TTC549 (cell line): ENCODE data around the gene SGF29.
"Not testable (repeated sequence)": the region's sequence is repeated elsewhere in the genome, so short reads cannot be mapped to it uniquely, and the experiment has no call there.

Source experiments
- FAIRE-seq: peaks from 2 replicates; lab custom pipeline; 2012; peaks lifted over from hg19 to GRCh38; lab: Jason Lieb, UNC

SGF29 gene

DNA sequence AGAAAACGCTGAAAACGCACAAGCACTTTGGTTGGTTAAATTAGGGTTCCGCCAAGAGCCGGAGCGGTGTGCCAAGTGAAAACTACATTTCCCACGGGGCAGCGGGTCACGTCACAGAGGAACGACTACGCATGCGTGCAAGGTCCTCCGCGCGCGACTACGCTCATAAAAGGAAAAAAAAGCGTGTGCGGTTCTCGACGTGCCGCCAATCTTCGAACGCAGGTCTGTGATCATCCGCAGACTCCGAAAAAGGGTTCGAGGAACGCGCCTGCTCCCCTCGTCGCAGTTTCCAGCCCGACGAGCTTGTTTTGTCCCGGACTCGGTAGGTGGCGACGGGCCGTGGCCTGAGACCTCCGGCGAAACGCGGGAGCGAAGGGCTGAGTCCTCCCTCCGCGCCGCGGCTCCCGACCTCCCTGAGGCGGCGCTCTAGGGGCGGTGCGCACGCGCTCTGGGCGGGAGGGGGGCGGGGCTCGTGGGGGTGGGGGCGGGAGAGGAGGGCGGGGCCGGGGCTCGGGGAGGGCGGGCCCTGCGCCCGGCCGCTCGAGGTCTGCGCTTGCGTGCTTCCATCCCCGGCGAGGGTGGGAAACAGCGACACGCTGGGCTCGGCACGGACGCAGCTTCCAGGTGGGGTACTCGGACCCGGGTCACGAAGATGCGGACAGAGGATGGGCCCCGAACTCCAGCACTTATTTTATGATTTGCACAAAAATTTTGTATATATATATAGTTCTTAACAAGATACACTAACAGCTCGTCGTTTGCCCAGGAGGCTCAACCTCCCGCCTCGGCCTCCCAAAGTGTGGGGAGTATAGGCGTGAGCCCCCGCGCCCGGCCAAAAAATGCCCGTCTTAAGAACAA lies at the start of gene SGF29:
Gene SGF29 (plus strand): TSS at position 145 of the 858 bp plus-strand sequence. CDS start 27,150 bp downstream, outside the sequence.
- FAIRE-seq, result no peak

DNA sequence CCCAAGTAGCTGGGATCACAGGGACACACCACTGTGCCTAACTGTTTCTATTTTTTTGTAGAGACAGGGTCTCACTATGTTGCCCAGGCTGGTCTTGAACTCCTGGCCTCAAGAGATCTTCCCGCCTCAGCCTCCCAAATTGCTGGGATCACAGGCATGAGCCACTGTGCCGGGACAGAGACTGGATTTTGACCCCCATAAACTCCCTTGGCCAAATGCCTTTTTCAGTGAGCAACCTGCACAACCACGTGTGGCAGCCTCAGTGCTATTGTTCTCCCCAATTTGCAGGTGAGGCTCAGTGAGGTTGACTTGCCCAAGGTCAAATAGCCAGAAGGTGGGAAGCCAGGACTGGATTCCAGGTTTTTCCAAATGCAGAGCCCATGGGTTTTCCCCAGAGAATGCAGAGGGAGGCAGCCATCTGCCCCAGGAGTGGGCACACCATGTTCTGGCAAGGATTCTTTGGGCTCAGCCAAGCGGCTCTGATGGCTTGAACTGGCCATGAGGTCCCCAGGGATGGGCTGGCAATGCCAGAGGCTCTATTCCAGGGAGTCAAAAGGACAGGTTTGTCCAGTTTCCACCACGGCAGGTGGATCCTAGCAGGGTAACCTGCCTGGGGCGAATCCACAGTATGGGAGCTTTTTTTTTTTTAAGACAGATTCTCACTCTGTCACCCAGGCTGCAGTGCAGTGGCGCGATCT lies 48.9 kb upstream of the SGF29 start:
- FAIRE-seq, result no peak

- FAIRE-seq, result no peak
These were observed 48.1 kb upstream of the SGF29 start for GRCh38 chr16:28505489-28506137.

DNA sequence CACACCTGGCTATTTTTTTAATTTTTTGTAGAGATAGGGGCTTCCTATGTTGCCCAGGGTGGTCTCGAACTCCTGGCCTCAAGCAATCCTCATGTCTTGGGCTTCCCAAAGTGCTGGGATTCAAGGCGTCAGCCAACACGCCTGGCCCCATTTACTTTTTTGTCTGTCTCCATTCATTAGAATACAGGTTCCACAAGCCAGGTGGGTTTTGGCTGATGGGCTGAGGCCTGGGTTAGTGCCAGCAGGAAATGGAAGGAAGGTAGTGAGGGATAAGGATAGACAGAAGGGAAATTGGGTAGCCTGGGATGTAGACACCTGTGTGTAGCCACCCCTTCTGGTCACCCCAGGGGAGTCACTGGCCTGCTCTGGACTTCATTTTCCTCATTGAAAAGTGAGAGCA lies 42.7 kb upstream of the SGF29 start:
- FAIRE-seq, result no peak

- FAIRE-seq, result no peak
These were observed 41.6 kb upstream of the SGF29 start for GRCh38 chr16:28511801-28512789.

DNA sequence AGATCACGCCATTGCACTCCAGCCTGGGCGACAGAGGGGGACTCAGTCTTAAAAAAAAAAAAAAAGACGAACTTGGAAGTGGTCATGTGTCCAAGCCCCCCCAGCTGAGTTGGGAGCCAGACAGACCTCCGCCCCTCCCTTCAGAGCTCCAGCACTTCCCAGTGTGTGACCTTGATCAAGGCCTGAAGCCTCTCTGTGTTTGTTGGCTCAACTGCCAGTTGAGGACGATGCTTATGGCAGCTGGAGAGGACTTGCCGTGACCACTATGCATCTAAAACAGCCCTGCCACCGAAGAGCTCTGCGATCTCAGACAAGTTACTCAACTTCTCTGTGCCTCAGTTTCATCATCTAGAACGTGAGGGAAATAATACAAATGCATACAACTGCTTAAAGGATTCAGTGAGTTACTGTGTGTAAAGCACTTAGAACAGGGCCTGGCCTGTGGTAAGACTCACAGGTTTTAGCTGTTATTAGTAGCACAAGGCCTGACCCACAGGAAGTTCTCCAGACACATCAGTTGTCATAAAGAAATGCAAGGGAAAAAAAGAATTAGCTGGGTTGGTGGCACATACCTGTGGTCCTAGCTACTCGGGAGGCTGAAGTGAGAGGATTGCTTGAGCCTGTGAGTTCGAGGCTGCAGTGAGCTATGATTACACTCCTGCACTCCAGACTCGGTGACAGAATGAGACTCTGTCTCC lies 40.1 kb upstream of the SGF29 start:
- FAIRE-seq, result no peak

DNA sequence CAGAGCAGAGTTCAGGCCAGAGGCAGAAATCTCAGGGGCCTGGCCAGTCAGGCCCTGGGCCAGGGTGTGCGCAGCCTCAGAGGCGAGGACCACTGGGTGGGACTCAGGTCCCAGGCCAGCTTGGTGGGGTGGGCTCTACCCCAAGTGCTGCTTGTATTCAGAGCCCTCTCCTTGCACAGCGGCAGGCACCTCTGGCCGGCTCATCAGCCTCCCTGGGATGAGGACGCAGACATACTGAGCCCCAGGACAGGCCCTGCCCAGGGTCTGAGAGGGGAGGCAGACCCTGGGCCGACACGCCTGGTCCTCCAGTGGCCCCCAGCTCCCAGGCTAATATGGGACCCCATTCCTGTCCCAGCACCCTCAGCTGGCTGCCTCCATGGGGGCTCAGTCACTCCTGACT lies 39.5 kb upstream of the SGF29 start:
- FAIRE-seq, result no peak

DNA sequence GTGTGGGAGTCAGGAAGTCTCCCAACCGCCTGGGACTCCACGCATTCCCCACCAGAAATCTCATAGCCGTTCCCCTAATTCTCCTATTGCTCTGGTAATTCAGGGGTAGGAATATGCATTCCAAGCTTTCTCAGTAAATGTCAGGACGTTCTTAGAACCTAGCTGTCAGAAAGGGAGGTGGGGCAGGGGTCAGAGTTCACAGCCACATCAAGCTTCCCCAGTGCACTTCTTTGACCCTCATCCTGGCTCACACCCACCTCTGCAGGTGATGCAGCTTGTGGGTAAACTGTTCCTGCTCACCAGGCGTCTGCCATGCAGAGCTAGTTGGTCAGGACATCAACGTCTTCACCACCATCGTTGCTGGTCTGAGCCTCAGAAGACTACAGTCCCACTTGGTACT lies 33.0 kb upstream of the SGF29 start:
- no peak for FAIRE-seq

DNA sequence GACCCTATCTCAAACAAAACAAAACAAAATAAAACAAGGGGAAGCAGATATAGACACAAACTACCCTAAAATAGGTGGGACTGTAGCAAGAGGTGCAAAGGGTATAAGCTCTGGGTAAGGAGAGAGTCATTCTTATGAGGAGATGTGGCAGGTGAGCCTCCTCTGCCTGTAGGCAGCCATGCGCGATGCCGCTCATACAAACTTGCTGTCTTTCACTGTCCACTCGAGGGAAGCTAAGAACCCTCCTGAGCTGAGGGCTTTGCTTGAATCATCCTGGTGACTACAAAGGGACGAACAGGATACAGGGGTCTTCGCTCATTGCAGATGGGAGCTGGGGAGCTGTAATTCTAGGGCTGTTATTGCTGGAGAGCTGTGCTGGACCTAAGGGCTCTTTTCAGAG lies 32.3 kb upstream of the SGF29 start:
- no peak for FAIRE-seq

DNA sequence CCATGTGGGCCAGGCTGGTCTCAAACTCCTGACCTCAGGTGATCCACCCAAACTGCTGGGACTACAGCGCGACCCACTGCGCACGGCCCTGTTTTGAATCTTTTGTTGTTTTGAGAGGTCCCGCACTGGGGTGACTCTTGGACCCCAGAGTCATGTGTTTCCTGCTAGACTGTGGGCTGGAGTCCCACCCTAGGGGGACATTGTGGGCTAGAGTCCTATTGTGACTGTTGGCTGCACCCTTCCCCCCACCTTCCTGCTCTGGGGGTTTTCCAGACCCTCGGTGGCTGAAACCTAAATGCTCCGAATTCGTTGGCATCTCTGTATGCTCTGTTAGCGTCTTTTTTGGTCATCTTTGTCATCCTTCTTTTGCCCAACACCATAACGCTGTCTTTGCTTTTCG lies 30.9 kb upstream of the SGF29 start:
- no peak for FAIRE-seq

DNA sequence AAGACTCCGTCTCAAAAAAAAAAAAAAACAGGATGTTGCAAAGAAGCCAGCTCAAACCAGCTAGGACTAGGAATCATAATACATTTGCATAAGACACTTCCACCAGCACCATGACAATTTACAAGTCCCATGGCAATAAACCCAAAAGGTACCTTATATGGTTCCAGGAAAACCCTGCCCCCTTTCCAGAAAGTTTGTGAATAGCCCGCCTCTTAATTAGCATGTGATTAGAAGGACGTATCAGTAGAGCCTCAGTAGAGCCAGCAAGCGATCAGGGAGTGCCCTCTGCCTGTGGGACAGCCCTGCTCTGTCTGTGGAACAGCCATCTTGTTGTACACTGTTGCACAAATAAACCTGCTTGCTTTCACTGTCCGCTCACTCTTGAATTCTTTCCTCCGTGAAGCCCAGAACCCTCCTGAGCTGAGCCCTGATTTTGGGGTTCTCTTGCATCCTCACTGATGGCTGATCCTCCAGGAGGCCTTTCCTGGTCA lies 29.0 kb upstream of the SGF29 start:
- no peak for FAIRE-seq

GRCh38 chr16:28526201-28527099 lies 27.3 kb upstream of the SGF29 start:
- FAIRE-seq, result no peak

DNA sequence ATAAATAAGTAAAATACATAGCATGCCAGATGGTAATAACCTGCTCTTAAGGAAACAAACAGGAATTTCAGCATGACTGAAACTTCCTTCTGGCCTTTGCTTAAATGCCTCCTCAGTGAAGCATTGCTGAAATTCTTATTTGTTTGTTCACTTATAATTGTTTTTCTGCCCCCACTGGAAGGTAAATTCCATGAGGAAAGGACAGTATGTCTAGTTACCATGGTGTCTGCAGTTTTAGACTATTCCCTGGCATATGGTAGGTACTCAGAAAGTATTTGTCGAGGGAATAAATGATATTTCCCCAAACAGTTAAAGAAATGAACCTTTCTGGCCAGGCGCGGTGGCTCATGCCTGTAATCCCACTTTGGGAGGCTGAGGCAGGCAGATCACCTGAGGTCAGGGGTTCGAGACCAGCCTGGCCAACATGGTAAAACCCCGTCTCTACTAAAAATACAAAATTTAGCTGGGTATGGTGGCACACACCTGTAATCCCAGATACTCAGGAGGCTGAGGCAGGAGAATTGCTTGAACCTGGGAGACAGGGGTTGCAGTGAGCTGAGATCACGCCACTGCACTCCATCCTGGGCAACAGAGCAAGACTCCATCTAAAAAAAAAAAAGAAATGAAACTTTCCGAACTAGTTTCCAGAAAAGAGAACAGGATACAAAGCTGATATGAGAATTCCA lies 26.5 kb upstream of the SGF29 start:
- FAIRE-seq, result not testable (repeated sequence)

DNA sequence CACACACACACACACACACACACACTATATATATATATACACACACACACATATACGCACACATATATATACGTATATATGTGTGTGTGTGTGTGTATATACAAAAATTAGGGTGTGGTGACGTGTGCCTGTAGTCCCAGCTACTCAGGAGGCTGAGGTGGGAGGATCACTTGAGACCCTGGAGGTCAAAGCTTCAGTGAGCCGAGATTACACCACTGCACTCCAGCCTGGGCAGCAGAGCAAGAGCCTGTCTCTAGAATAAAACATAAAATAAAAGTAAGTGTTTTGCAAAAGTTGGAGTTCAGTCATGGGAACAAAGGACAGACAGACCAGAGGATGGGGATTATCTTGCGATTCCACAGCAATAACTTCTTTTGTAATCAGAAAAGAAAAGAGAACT lies 25.7 kb upstream of the SGF29 start:
- FAIRE-seq, result no peak

DNA sequence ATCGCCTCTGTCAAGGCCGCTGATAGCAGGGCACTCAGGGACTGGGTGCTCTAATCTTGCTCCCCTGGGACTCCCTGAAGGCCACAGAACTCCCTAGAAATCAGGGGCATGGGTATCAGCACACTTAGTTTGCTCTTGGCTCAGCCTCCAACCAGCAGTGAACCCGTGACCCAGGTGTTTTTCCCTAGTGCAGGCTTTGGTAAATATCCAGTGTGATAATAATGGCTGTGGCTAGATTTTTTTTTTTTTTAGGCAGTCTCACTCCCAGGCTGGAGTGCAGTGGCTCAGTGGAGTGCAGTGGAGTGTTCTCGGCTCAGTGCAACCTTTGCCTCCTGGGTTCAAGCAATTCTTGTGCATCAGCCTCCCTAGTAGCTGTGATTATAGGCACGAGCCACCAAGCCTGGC lies 25.3 kb upstream of the SGF29 start:
- no peak for FAIRE-seq

DNA sequence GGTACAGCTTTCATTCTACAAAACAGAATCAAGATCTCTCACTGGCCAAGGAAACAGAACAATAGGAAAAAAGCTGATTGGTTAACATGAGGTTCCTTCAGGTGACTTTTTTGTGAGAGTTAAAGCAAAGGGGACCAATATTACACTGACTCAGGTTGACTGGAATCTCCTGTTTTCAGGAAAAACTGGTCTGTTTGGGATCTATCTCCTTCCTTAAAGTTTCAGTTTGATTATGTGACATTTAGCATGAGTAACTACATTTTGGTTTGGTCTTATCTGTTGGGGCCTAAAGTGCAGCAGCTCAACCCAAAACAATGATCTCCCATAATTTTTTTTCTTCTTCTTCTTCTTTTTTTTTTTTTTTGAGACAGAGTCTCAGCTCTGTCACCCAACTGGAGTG lies 24.6 kb upstream of the SGF29 start:
- no peak for FAIRE-seq

DNA sequence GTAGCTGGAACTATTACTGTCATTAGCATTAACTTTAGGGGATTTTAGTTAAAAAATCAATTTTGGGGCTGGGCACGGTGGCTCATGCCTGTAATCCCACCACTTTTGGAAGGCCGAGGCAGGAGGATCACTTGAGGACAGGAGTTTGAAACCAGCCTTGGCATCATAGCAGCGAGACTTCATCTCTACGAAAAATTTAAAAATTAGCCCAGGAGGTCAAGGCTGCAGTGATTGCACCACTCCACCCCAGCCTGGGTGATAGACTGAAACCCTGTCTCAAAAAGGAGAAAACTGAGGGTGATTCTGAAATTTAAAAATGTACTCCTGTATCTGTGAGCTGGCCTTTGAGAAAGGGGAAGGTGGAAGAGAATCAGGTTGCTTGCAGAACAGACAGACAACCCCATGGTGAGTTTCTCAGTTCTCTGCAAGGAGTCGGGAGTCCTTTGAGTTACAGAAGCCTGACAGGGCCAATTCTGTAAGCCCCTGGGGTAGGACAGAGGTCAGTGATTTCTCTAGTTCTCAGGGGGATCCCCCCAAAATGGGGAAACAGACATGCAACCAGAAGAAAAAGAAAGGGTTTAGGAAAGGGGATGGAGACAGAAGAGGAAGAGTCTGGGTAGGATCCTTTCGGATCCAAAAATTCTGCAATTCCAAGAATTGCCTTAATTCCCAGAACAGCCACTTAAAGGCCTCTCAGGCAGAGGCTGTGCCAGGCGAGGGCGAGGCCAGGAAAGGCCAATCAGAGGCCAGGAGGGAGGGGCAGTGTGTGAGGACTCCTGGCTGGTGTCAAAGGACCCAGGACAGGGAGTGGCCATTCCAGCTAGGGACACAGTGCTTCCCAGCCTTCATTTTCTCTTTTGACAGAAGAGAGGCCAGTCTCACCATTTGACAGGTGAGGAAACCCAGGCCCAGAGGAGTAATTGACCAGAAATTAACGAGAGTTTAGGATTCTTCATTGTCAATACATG lies 21.7 kb upstream of the SGF29 start:
- FAIRE-seq, result no peak

- no peak for FAIRE-seq
These were observed 20.6 kb upstream of the SGF29 start for GRCh38 chr16:28532940-28533647.
